Stimulated activated CD8-positive, alpha-beta memory T cell treated with anti-CD3 and anti-CD28 coated beads, Interleukin-7, amount 100 ng/mL, for 24 hours (primary cell): ENCODE measurements around the gene ARSG.
"Not testable (repeated sequence)": the region's sequence is repeated elsewhere in the genome, so short reads cannot be mapped to it uniquely, and the experiment has no call there.

Experiments used
- DNase-seq: peaks from one replicate; pipeline ENCODE4 v3.0.0-alpha.2; 2020; ENCODE audit warnings: low read depth

The ARSG gene

DNA sequence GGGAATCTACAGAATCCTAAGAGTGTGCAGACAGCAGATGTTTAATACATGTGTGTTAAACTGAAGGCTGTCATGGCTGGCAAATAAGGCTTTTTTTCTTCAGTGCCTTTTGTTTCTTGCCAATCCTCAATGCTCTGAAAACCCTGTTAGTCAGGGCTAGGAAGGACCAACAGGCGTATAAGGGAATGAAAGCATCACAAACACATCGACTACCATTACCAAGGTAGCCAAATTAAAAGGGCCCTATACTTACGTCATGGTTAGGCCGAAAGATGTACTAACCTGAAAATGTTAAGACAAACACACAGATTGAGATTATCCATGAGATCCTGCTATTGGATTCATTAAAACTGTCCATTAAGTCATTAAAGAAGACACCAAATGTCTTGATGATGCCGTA is 13.5 kb upstream of the ARSG start:
- no peak for DNase-seq

DNA sequence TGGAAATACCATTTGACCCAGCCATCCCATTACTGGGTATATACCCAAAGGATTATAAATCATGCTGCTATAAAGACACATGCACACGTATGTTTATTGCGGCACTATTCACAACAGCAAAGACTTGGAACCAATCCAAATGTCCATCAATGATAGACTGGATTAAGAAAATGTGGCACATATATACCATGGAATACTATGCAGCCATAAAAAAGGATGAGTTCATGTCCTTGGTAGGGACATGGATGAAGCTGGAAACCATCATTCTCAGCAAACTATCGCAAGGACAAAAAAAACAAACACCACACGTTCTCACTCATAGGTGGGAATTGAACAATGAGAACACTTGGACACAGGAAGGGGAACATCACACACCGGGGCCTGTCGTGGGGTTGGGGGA is 9.3 kb upstream of the ARSG start:
- not testable (repeated sequence) for DNase-seq

DNA sequence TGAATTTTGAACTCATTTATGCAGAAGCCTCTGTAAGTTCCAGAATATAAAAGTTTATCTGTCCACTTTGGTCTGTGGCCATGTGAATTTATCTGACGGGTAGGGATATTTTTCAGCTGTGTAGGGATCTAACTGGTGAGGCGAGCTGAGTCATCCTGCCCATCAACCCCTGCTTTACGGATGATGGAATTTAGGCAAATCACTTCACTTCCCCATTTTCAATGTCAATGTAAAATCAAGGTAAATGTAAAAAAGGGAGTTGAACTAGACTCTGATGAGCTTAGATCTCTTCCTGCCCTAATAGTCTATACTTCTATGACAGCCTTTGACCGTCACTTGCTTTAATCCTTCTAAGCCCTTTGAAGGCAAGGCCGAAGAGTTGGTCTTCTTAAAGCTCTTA is 2.9 kb upstream of the ARSG start:
- no peak for DNase-seq

DNA sequence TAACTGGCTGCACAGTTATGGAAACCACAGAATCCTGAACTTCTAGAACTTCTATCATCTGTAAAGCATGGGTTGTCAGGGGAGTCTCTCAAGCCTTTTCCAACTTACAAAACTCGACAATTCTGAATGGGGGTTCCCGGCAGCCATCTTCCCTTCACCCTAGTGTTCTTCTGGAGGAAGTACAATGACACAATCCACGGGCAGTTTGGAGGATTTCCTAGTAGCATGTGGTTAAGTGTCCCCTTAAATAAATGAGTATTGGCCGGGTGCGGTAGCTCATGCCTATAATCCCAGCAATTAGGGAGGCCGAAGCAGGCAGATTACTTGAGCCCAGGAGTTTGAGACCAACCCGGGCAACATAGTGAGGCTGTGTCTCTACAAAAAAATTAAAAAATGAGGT is 2.5 kb upstream of the ARSG start:
- no peak for DNase-seq

DNA sequence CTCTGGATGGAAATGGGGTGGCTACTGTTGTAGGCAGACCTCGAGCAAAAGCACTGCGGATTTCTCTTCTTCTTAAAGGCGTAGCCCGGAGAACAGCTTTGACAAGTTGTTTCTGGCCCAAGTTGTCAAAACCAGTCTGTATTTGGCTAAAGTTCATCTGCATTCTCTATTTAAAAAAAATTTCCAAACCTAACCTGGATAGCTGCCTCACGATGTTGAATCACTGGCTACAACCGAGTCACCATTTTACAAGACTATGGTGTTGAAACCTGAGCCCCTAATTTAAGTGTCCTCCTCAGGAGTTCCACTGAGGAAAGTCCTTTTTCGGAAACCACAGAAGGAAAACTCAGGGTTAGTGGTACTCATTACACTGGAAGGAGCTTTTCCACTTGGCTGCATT is 1.8 kb upstream of the ARSG start:
- no peak for DNase-seq

DNA sequence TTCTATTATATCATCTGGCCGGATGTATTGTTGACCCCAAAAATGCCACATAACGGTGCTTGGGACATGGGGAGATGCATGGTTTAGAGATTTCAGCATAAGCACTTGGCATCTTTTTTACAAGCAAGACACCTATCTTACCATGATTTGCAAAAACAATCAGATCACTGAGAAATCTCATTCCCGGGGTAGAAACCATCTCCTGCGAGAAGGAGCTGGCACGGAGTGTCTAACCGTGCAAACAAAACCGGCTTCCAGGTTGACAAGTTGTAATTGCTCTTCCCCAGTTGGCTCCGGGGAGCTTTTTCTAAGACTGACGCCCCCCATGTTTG is 1.4 kb upstream of the ARSG start:
- no peak for DNase-seq

DNA sequence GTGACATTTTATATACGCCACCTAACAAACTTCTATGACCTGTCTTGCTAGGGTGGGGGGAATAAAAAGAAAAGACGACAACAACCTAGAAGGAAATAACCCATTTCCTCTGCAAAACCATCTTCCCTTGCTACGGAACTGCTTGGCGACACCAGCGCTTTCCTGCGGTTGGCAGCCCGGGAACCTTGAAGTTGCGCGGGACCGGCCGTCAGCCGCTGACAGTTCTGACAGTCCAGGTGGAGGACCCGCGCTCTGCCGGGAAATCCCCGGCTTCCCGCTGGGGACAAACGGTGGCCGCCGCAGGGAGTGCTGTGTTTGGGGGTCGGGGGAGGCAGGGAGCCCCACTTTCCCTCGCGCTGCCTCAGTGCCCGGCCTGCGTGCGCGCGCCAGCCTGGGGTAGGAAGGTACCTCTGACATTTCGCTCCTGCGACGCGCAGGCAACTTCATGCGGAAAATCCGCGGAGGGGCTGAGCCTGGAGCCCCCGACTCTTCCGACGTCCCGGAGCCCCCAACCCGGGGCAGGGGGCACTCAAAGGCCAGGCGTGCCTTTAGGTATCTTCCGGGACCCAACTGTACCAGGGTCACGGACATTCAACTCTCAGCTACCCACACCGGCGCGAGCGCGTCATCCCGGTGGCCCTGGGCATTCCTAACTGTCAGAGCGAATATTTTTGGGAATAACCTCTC is 884 bp upstream of the ARSG start:
- DNase-seq: no peak

DNA sequence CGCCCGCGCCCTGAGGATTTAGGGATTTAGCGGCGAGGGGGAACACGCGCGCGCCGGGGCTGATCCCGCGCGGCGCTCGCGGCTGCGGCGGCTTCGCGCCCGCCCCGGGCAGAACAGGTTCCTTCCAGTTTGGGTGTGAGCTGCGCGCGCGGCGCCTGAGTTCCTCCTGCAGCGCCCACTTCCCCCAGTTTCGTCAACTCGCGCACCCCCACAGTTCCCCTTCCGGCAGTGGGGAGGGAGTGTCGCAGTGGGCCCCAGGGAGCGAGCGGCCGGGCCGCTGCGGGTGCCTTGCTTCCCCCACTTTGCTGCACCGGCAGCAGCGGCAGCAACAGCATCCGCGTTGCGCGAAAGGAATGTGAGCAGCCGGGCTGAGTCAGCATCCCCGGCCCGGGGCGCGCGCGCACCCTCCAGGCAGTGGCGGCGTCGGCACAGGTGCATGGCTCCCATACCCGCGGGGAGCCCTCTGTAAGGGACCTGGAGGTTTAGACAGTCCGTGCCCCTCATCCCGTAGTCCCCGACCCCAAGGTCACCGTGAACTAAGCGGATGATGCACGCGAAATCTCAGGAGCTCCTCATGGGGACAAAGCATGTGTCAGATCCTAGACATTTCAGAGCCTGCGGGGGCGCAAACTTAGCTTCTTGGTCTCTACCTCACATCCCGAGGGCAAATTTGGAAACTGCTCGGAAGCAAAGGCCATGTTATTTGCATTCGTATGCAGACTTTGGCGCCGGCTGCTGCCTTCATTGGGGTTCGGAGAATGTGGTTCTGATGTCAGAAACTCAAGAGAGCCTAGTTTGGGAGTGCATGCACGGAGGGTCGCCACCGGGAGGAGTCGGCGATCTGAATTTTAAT is 767 bp downstream of the ARSG start:
- peak; percentile 82 for DNase-seq

DNA sequence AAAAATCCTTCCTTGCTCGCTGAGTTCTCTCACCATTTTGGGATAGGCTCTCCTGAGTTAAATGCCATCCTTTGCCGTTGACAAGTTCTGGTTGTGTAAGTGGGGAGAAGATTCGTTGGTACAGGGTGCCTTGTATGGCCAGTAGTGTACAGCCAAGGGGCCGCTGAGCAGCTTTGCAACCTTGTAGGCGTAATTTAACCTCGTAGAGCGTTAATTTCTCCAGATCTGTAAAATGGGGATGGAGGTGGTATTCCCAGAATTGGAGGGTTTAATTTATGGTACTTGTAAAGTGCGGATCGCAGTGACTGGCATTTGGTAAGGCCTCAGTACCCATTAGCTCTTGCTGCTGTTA is 1.4 kb downstream of the ARSG start:
- no peak for DNase-seq

DNA sequence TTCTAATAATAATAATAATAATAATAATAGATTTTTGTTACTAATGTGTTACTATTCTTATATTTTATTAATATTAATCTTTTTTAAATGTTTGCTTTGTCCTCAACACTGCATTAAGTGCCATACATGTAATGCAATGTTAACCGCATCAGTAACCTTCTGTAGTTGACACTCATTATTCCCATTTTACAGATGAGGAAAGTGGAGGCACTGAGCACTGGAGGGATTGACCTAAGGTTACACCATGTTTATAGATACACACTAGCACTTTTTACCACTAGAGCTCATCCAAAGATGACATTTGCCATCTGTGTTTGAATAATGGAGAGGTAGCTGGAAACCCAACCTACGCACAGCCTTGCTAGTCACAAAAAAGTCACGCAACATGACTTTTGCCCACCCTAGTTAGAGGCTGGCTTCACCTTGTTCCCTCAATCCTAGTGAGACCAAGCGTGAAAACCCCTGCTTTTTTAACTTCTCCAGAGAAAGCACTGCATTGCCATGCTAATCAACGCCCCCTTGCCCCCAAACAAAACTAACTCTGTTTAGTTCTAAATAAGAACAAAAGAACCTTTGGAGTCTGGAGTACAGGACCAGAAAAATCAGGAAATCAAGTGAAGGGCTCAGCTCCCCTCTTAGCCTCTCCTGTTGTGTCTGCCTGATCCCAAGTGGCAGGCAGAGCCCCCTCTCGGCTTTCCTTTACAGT is 2.3 kb downstream of the ARSG start:
- no peak for DNase-seq

DNA sequence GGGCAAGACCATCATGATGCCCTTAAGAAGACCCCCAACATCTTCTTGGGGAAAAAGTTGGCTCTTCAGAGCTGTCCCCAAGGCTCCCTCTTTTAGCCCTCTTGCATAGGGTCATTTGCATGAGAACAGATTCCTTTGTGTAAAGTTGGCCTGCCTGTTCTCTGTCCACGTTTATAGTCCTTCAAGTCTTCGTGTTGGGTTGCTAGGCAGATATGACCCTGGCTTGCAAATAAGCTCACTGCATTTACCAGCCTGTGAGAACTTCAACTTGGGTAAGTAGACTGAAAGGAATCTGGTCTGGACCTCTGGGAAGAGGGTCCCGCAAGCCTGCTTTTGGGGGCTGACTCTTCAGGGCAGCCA is 2.9 kb downstream of the ARSG start:
- no peak for DNase-seq

DNA sequence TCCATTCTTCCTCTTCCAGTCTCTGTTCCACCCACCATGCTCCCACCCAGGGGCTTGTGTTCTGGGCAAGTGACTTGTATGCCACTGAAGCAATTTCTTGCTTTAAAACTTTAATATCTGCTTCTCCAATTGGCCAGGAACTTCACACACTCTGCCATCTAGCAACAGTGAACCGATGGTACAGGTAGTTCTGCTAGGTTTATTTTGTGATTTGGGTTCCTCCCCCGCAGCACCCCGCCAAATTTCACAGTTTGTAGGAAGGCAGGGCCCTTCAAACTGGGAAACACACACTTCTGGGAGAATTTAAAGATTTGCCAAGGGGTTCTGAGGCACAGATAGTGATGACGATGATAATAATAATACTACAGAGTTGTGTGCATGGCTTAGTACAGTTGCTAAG is 3.3 kb downstream of the ARSG start:
- no peak for DNase-seq

DNA sequence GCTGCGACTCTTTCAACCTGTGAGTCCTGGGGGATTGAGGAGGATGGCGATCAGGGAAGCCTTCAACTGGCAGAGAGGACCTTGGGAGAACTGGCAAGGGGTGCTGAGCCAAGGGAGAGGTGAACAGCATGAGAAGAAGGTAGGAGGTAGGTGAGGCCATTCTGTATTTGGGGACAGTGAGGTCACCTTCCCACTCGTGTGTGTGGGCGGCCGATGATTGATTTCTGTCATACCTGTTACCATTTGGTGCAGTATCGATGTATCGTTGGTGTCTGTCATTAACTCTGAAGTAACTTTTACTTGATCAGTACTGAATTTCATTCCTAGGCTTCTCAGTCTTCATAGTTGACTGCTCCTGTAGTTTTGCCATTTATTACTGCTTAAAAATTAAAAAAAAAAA is 3.8 kb downstream of the ARSG start:
- no peak for DNase-seq

DNA sequence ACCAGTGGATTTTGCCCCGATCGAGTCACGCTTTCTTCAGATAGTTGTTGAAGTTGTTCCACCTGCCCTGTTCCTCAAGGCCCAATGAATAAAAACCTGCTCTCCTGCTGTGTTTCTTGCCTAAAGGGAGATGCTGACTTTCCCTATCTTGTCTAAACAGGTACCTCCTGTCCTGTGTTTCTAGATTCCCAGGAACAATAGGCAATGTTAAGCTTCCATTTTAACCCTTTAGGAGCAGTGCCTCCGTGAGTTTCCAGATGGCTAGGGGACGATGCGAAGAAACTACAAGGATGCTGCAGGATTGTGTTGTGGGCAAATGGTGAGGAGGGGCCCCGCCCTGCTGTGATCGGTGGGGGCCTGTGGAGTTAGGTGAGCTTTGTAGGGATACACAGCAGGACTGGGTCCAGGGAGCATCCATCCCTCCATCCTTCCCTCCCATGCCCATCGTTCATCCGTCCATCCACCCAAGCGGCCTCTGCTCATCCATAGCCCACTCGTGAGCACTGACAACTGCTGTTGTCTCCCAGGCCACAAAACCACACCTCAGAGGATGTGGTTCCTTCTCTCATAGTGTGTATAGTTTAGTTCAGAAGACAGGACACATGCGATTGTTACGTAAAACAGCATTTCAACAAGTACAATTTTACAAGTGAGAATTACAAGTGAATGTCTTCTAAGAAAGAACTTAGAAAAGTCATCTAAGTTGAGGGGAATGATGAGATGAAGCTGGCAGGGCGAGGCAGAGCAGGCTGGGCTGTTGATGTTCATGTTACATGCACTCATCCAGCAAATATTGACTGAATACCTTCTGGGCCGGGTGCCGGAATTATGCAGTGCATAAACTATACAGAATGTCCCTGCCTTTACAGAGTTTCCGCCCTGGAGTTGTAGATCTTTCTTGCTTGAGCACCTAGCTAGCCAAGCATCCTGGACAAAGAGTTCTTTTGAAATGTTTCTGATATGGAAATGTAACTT is 5.2 kb downstream of the ARSG start:
- no peak for DNase-seq

DNA sequence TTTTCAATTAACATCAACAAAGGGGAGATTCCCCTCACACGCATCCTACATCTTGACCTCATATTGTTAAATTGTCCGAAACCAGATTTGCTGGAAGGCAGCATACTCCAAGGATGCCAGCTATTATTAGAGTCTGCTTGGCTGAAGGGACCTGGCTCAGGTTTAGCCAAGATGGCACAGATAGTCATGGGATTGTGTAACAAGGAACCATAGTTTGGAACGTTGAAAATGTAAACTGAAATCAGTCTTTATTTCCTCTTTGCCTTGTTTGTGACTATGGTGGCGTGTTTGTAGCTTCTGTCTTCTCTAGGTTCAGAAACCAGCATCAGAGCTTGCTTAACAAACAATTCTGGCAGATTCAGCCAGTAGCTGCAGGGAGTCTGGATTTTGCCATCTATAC is 5.9 kb downstream of the ARSG start:
- no peak for DNase-seq

DNA sequence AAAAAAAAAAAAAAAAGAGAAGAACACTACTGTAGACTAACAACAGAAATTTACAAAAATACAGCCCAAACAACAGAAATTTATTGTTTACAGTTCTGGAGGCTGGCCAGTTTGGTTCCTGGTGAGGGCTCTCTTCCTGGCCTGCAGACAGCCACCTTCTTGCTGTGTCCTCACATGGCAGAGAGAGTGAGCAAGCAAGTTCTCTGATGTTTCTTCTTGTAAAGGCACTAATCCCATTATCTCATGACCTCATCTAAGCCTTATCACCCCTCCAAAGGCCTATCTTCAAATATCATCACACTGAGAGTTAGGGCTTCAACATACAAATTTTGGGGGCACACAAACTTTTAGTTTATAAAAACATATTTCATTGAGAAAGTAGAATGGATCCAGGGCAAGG is 7.3 kb downstream of the ARSG start:
- DNase-seq: no peak

DNA sequence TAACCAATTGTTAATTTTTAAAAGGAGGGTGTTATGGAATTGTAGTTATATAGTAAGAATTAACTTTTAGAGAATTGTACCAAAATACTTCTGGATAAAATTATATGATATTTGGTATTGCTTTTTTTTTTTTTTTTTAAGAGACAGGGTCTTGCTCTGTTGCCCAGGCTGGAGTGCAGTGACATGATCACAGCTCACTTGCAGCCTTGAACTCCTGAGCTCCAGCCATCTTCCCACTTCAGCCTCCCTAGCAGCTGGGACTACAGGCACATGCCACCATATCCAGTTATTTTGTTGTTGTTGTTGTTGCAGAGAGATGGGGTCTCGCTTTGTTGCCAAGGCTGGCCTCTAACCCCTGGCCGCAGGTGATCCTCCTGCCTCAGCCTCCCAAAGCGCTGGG is 8.5 kb downstream of the ARSG start:
- no peak for DNase-seq

DNA sequence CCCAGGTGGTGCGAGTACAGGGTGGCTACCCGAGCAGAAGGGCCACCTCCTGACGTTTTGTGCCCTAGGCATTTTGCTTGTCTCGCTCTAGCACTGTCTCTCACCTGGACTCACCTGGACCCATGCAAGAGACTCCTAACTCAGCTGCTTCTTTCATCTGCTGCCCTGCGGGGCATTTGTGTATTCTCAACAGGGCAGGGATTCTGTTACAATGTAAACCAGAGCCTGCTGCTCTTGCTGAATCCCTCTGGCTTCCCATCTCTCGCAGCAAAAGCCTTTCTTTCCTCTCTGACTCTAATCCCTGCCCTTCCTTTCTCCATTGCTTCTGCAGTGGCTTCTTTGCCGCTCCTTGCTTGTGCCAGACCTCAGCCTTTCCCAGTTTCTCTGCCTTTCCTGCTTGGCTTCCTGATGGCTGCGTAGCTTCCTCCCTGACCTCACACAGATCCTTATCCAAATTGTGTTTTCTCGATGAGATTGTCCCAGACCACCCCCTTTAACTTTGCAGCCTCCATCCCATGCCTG is 10.2 kb downstream of the ARSG start:
- DNase-seq: no peak

DNA sequence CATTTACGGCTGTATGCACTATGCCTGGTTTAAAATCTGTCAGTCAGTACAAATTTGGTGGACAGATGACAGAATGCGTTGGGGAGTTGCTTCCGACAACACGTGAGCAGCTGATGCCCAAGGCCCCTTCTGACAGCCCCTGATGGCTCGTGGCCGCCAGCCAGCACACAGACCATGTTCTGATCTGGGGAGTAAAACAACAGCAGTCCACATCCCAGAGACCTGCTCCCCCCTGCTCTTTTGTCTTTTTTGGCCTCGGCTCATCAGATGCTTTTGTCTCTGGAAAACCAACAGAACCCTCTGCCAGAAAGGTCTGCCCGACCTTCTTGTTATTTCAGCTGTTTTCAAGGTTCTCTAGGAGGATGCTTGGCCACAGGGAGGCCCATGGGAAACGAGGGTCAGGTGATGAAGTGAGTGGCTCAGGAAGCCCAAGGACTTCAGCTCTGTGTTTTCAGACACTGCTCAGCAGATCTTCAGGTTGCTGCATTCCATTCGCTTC is 10.8 kb downstream of the ARSG start:
- DNase-seq: no peak

DNA sequence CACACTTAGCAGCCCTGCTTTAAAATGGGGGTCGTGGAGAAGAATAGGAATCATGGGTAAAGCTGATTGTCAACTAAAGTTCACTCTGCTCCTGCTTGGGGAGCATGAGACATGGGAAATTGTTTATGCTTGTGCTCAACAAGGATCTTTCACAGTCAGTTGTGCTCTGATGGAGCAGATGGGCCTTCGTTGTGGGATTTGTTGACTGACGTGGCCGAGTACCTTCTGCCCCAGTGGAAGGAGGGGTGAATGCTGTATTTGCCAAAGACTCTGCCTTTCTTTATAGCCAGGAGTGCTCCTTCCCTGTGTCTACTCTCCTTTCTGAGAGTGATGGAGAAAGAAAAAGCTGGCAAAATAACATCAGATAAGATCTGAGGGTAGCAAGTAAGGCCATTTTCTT is 11.4 kb downstream of the ARSG start:
- no peak for DNase-seq

DNA sequence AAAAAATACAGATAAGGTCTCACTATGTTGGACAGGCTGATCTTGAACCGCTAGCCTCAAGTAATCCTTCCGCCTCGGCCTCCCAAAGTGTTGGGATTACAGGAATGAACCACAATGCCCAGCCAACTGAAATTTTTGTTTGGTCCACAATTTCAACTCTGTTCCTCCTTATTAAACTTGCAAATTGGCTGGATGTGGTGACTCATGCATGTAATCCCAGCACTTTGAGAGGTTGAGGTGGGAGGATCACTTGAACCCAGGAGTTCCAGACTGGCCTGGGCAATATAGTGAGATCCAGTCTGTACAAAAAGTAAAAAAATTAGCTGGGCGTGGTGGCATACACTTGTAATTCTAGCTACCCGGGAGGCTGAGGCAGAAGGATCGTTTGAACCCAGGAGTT is 13.4 kb downstream of the ARSG start:
- no peak for DNase-seq

DNA sequence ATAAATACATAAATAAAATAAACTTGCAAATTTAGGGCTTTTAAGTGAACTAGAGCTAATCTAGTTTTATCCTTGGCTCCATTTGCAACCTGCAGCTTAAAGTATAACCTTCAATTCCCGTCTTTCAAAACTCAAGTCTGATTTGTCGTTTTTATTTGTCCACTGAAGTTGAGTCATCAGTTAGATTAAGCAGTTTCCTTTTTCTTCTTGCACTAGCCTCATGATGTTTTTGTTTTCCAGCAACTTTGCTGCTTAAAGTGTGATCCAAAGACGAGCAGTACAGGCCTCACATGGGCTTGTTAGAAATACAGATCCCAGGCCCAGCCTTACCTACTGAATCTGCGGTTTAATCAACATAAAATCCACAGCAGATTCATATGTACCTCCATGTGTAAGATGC is 13.8 kb downstream of the ARSG start:
- DNase-seq: no peak
